ENCODE measurements around the gene CCDC6. TPM values are rescaled to one million over a fixed set of nuclear protein-coding genes. Genes with fewer than 3 reads are reported as not detected.

The CCDC6 gene
- total RNA-seq, 4 donors from 2014 or later = 53.2 to 72.4 (median 66.4) TPM

DNA sequence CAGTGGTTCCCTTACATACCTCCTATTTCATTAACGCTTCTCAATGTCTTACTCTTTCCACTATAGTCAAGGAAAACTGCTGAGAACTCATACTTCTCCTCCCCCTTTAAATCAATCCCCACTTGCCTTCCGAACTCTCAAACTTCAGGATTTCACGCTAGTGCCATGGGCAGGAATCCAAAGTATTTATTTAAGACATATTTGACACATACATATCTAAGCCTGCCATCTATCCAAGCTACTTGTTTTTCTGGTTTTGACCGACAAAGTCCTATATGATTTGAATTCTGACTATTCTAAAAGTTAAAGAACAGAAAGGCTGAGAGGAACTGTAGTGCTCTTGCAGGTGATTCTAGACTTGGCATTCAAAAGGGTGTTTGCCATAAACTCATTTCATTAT is 51.8 kb downstream of the CCDC6 start:
- Histone ChIP-seq H3K9me3 (no peaks in the 10 kb centered on the region), H3K4me1 (no peaks in the 10 kb centered on the region), H3K27ac (no peak overlapping the region), H3K4me3 (no peak overlapping the region), H3K27me3 (no peaks in the 10 kb centered on the region), H3K36me3 (no peaks in the 10 kb centered on the region)
- intact Hi-C loops (cut with DNase I; ENCODE audit: low total_unique reads) = no loop called here
- DNase-seq = no peak
- TF ChIP-seq, protein P1, sequence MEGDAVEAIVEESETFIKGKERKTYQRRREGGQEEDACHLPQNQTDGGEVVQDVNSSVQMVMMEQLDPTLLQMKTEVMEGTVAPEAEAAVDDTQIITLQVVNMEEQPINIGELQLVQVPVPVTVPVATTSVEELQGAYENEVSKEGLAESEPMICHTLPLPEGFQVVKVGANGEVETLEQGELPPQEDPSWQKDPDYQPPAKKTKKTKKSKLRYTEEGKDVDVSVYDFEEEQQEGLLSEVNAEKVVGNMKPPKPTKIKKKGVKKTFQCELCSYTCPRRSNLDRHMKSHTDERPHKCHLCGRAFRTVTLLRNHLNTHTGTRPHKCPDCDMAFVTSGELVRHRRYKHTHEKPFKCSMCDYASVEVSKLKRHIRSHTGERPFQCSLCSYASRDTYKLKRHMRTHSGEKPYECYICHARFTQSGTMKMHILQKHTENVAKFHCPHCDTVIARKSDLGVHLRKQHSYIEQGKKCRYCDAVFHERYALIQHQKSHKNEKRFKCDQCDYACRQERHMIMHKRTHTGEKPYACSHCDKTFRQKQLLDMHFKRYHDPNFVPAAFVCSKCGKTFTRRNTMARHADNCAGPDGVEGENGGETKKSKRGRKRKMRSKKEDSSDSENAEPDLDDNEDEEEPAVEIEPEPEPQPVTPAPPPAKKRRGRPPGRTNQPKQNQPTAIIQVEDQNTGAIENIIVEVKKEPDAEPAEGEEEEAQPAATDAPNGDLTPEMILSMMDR (IDR thresholded peaks at IDR 0.05) = no peak
- no peak for TF ChIP-seq POLR2A (IDR thresholded peaks at IDR 0.05)

DNA sequence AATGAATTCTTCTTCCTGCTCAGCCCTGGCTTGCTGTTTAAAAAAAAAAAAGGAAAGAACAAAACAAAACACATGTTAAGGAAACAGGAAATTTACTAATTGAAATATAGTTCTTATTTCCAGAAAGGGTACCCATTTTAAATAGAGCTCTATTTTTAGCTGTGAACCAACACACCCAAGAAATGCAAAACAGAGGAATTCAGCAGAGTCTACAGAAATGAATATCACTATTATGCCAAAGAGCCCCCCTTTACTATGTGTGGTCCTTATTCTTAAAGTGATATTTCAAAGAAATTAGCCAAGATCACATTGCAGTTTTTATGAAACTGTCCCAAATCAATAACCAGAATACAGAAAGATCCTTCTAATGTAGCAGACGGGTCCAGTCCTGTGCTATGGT is 53.7 kb downstream of the CCDC6 start:
- TF ChIP-seq POLR2A (IDR thresholded peaks at IDR 0.05) = no peak
- Histone ChIP-seq H3K4me1 (no peaks in the 10 kb centered on the region), H3K36me3 (no peaks in the 10 kb centered on the region), H3K27ac (no peak overlapping the region), H3K9me3 (no peaks in the 10 kb centered on the region), H3K27me3 (no peaks in the 10 kb centered on the region), H3K4me3 (no peak overlapping the region)
- intact Hi-C loops (cut with DNase I; ENCODE audit: low total_unique reads) = no loop called here
- no peak for DNase-seq

DNA sequence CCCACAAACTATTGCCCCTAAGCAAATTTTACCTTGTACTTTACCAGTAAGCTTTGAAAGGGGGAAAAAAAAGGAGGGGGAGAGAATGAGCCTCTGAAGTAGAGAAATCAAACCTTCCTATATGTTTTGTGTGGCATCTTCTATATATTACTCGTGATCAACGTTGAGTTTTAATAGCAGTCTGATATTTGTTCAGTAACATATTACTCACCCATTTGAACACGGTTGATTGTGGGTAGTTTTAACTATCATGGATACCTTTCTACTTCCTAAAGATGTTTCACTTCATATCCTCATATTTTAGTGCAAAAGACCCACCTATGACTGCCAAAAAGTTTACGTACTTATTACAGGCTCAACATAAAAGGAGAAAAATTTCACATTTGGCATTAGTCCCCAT is 54.5 kb downstream of the CCDC6 start:
- Histone ChIP-seq H3K4me1 (no peaks in the 10 kb centered on the region), H3K9me3 (no peaks in the 10 kb centered on the region), H3K36me3 (no peaks in the 10 kb centered on the region), H3K4me3 (no peak overlapping the region), H3K27ac (no peak overlapping the region), H3K27me3 (no peaks in the 10 kb centered on the region)
- no peak for DNase-seq
- TF ChIP-seq, protein P1 (IDR thresholded peaks at IDR 0.05) = no peak
- TF ChIP-seq POLR2A (IDR thresholded peaks at IDR 0.05) = no peak
- intact Hi-C loops (cut with DNase I; ENCODE audit: low total_unique reads) = no loop called here

DNA sequence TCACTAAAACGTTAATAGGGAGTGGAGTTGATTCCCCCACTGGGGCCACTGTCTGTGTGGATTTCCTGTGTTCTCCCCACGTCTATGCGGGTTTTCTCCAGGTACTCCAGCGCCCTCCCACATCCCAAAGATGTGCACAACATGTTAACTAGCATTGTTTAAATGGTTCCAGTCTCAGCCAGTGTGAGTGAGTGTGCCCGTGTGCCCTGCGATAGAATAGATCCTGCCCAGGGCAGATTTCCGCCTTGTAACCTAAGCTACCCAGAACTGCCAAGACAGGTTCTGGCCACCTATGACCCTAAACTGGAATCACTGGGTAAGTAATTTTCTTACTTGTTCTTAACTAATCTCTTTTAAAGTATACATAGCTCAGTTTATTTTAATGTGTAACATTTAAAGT is 58.5 kb downstream of the CCDC6 start:
- no peak for TF ChIP-seq POLR2A (IDR thresholded peaks at IDR 0.05)
- TF ChIP-seq, protein P1 (IDR thresholded peaks at IDR 0.05) = no peak
- DNase-seq = no peak
- Histone ChIP-seq H3K27me3 (no peaks in the 10 kb centered on the region), H3K36me3 (no peaks in the 10 kb centered on the region), H3K27ac (no peak overlapping the region), H3K4me1 (no peaks in the 10 kb centered on the region), H3K4me3 (no peak overlapping the region), H3K9me3 (no peaks in the 10 kb centered on the region)
- intact Hi-C loops (cut with DNase I; ENCODE audit: low total_unique reads) = no loop called here

DNA sequence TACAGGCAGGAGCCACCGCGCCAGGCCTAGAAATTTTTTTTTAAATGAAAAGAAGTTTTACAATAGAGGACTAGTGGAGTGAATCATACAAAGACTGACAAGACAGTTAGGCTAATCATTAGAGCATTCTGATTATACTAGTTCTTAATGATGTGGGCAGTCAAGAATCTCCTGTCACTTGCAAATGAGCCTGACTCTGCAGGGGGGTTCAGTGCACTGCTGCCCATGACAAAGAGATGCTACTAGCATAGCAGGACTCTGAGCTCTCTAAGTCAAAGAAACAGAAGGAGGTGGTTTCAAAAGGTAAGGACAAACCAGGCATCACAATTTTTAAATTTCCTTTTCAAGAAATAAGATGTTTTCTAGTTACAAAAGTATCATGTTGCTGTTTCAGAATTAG is 59.0 kb downstream of the CCDC6 start:
- H3K4me1 ChIP-seq = no peaks in the 10 kb centered on the region
- no peak overlapping the region for H3K27ac ChIP-seq
- TF ChIP-seq, protein P1 (IDR thresholded peaks at IDR 0.05) = no peak
- no peak for TF ChIP-seq POLR2A (IDR thresholded peaks at IDR 0.05)
- no peaks in the 10 kb centered on the region for H3K36me3 ChIP-seq
- intact Hi-C loops (cut with DNase I; ENCODE audit: low total_unique reads) = no loop called here
- H3K9me3 ChIP-seq = no peaks in the 10 kb centered on the region
- H3K4me3 ChIP-seq = no peak overlapping the region
- no peak for DNase-seq
- H3K27me3 ChIP-seq = no peaks in the 10 kb centered on the region

DNA sequence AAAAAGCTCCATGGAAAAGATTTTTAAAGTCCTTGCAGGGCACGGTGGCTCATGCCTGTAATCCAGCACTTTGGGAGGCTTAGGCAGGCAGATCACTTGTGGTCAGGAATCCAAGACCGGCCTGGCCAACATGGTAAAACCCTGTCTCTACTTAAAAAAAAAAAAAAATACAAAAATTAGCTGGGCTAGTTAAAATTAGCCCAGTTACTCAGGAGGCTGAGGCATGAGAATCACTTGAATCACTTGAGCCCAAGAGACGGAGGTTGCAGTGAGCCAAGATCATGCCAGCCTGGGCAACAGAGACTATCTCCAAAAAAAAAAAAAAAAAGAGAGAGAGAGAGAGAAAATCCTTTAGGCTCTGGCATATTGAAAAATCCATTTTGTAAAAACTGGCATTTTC is 61.9 kb downstream of the CCDC6 start:
- Histone ChIP-seq H3K27ac (no peak overlapping the region), H3K36me3 (no peaks in the 10 kb centered on the region), H3K9me3 (no peaks in the 10 kb centered on the region), H3K4me1 (no peaks in the 10 kb centered on the region), H3K27me3 (no peaks in the 10 kb centered on the region), H3K4me3 (no peak overlapping the region)
- intact Hi-C loops (cut with DNase I; ENCODE audit: low total_unique reads) = no loop called here
- DNase-seq = no peak
- TF ChIP-seq POLR2A (IDR thresholded peaks at IDR 0.05) = no peak
- TF ChIP-seq, protein P1 (IDR thresholded peaks at IDR 0.05) = no peak
